GM12891 (cell line): ENCODE data around the gene PPP1R14C.

Source experiments
- PAX5 ChIP-seq: IDR thresholded peaks from 2 replicates; pipeline ENCODE4 v1.6.1; 2011; ENCODE audit warnings: low read length, moderate library complexity, mild to moderate bottlenecking; ENCODE audit not compliant: insufficient read depth, severe bottlenecking
- POLR2A ChIP-seq: IDR thresholded peaks from 2 replicates; pipeline ENCODE4 v1.6.1; 2011; ENCODE audit warnings: low read depth, low read length, control low read depth
- POLR2AphosphoS5 ChIP-seq: IDR thresholded peaks from 2 replicates; pipeline ENCODE4 v1.6.1; 2011; ENCODE audit warnings: low read depth, low read length, control low read depth
- TAF1 ChIP-seq: IDR thresholded peaks from 2 replicates; pipeline ENCODE4 v1.6.1; 2011; ENCODE audit warnings: low read depth, low read length, control low read depth

GRCh38 chr6:150253489-150253888, 110.6 kb downstream of the PPP1R14C start:
- TF ChIP-seq TAF1: no peak
- TF ChIP-seq POLR2AphosphoS5: no peak
- TF ChIP-seq POLR2A: no peak
- TF ChIP-seq PAX5: no peak
